Colonic mucosa (tissue), 4 donors: ENCODE results near the gene LRFN2. TPM values are rescaled to one million over a fixed set of nuclear protein-coding genes. Genes with fewer than 3 reads are reported as not detected.

ENCODE experiments used
- DNase-seq: peaks from one replicate; pipeline ENCODE4 v3.0.0-alpha.2; 2020
- H3K27ac ChIP-seq: fragments of 200-600 bp; one replicate; pipeline ENCODE4 v1.8.0; 2021
- H3K27me3 ChIP-seq: fragments of 200-600 bp; one replicate; pipeline ENCODE4 v1.8.0; 2021
- H3K36me3 ChIP-seq: fragments of 200-600 bp; one replicate; pipeline ENCODE4 v1.8.0; 2021
- H3K4me1 ChIP-seq: fragments of 200-600 bp; one replicate; pipeline ENCODE4 v1.8.0; 2021; ENCODE audit warnings: mild to moderate bottlenecking
- H3K4me3 ChIP-seq: fragments of 200-600 bp; one replicate; pipeline ENCODE4 v1.8.0; 2021
- H3K9ac ChIP-seq, 2 donors: one replicate each; pipeline ENCODE4 v1.7.0; 2013; ENCODE audit warnings: control low read depth in 2 of 2, low read depth in 2 of 2, low read length in 2 of 2
- H3K9me3 ChIP-seq: fragments of 200-600 bp; one replicate; pipeline ENCODE4 v1.8.0; 2021
- CTCF ChIP-seq: fragments of 200-600 bp; IDR thresholded peaks from one replicate; pipeline ENCODE4 v1.8.0; 2022; ENCODE audit warnings: antibody characterized with exemption, mild to moderate bottlenecking
- intact Hi-C: fragments of 100-400 bp; cut with DNase I; formaldehyde crosslinking; loops from one replicate; pipeline ENCODE4 v1.14.1; 2022
- total RNA-seq, 2 donors: library from RNA; stranded (reverse); fragmentation: NEBNext Ultra II Directional in 1 of 2; extraction: Animal tissue kit (Norgen Biotek cat#: 25700) in 1 of 2; gene quantifications; one replicate each; pipeline ENCODE4 v1.2.1, GENCODE V29; 2021
- donor health status: healthy.
- donor health status: DM: no; HTN: no; CAD: no.
- donor health status: DM: no; HTN: no; CAD: no.

LRFN2 gene
- total RNA-seq, 2 donors from 2014 or later, result 0.21 to 0.22 TPM

GRCh38 chr6:40417031-40417430, 170.1 kb downstream of the LRFN2 start:
- no peak overlapping the region for H3K4me3 ChIP-seq
- no peak overlapping the region for H3K9ac ChIP-seq
- H3K27me3 ChIP-seq, result no peaks in the 10 kb centered on the region
- H3K9me3 ChIP-seq, result no peaks in the 10 kb centered on the region
- no peak overlapping the region for H3K27ac ChIP-seq
- intact Hi-C loops, result no loop called here
- H3K4me1 ChIP-seq, result no peaks in the 10 kb centered on the region
- no peak for DNase-seq
- no peak for TF ChIP-seq CTCF
- H3K36me3 ChIP-seq, result no peaks in the 10 kb centered on the region

- Histone ChIP-seq H3K27me3 (no peaks in the 10 kb centered on the region), H3K4me3 (no peak overlapping the region), H3K4me1 (no peaks in the 10 kb centered on the region), H3K27ac (no peak overlapping the region), H3K36me3 (no peaks in the 10 kb centered on the region), H3K9ac (no peak overlapping the region), H3K9me3 (no peaks in the 10 kb centered on the region)
- no peak for TF ChIP-seq CTCF
- intact Hi-C loops, result no loop called here
- no peak for DNase-seq
These were observed 172.5 kb downstream of the LRFN2 start for GRCh38 chr6:40414617-40415016.

GRCh38 chr6:40413239-40413638, 173.9 kb downstream of the LRFN2 start:
- no peak for DNase-seq
- no peaks in the 10 kb centered on the region for H3K9me3 ChIP-seq
- H3K4me3 ChIP-seq, result no peak overlapping the region
- H3K9ac ChIP-seq, result no peak overlapping the region
- no peaks in the 10 kb centered on the region for H3K27me3 ChIP-seq
- TF ChIP-seq CTCF, result no peak
- H3K36me3 ChIP-seq, result no peaks in the 10 kb centered on the region
- intact Hi-C loops, result no loop called here
- no peak overlapping the region for H3K27ac ChIP-seq
- H3K4me1 ChIP-seq, result no peaks in the 10 kb centered on the region

DNA sequence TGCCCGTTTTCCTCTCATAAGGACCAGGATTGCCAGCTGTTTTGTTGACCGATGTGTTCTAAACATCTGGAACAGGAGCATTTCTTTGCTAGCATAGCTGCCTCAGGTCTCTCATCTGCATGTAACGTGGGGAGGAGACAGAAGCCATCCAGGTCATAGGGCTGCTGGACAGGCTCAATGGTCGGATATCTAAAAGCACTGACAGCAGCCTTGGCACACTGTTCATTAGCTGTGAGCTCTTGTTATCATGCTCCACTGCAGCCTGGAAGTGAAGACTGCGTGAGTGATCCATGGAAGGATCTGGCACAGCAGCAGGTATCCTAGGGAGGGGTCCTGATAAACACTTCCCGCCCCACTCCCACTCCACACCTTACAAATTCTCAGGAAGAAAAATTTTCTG, 175.3 kb downstream of the LRFN2 start:
- DNase-seq, result no peak

DNA sequence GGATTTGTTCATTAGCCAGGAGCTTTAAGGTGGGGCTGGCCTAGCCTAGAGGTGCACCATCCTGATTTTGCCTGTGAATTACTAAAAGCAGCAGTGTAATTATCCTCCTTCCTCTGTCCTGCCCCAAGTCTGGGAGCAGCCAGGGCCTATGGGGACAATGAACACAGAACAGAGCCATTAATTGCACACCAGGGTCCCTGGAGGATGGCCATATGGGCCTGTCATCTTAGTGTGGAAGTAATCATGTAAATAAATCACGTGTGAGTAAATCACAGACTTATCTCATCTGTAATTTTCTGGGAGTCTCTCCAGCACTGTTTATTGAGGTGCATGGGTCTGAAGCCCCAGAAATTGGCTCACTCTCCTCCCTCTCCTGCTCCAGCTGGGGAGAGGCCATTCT, 176.3 kb downstream of the LRFN2 start:
- Histone ChIP-seq H3K27me3 (no peaks in the 10 kb centered on the region), H3K4me3 (no peak overlapping the region), H3K4me1 (no peaks in the 10 kb centered on the region), H3K9ac (no peak overlapping the region), H3K36me3 (no peaks in the 10 kb centered on the region), H3K9me3 (no peaks in the 10 kb centered on the region), H3K27ac (no peak overlapping the region)
- TF ChIP-seq CTCF, result no peak
- intact Hi-C loops, result no loop called here
- no peak for DNase-seq

More for the DNA sequence above, 175.3 kb downstream of the LRFN2 start:
- Histone ChIP-seq H3K4me3 (no peak overlapping the region), H3K4me1 (no peaks in the 10 kb centered on the region), H3K27ac (no peak overlapping the region), H3K27me3 (no peaks in the 10 kb centered on the region), H3K9me3 (no peaks in the 10 kb centered on the region), H3K36me3 (no peaks in the 10 kb centered on the region), H3K9ac (no peak overlapping the region)
- intact Hi-C loops, result no loop called here
- TF ChIP-seq CTCF, result no peak
